H9 (cell line): ENCODE measurements around the gene PCBP4. TPM values are rescaled to one million over a fixed set of nuclear protein-coding genes. Genes with fewer than 3 reads are reported as not detected.

Experiments used
- DNase-seq: peaks from one replicate; pipeline ENCODE4 v3.0.0-alpha.2; 2017
- H2AFZ ChIP-seq: one replicate; pipeline ENCODE4 v1.6.1; 2013; ENCODE audit warnings: mild to moderate bottlenecking, low read length, control low read depth, moderate library complexity
- H2AK5ac ChIP-seq: 2 replicates; pipeline ENCODE4 v1.6.1; 2013; ENCODE audit warnings: low read length, control low read depth, mixed read lengths; ENCODE audit not compliant: insufficient read length
- H2BK120ac ChIP-seq: one replicate; pipeline ENCODE4 v1.6.1; 2013; ENCODE audit warnings: low read depth, mild to moderate bottlenecking, low read length, control low read depth, inconsistent platforms; ENCODE audit not compliant: poor library complexity, severe bottlenecking
- H2BK12ac ChIP-seq: 2 replicates; pipeline ENCODE4 v1.6.1; 2013; ENCODE audit warnings: low read length, control low read depth, mixed read lengths, low read depth; ENCODE audit not compliant: insufficient read length
- H2BK15ac ChIP-seq: 2 replicates; pipeline ENCODE4 v1.6.1; 2013; ENCODE audit warnings: low read depth, low read length, control low read depth
- H2BK20ac ChIP-seq: one replicate; pipeline ENCODE4 v1.6.1; 2013; ENCODE audit warnings: low read depth, mild to moderate bottlenecking, low read length, control low read depth, inconsistent platforms; ENCODE audit not compliant: poor library complexity, severe bottlenecking
- H2BK5ac ChIP-seq: 2 replicates; pipeline ENCODE4 v1.6.1; 2013; ENCODE audit warnings: low read length, control low read depth, mixed read lengths; ENCODE audit not compliant: insufficient read length
- H3K14ac ChIP-seq: 2 replicates; pipeline ENCODE4 v1.6.1; 2013; ENCODE audit warnings: low read length, control low read depth; ENCODE audit not compliant: insufficient read depth
- H3K18ac ChIP-seq: 2 replicates; pipeline ENCODE4 v1.6.1; 2013; ENCODE audit warnings: low read depth, mild to moderate bottlenecking, mixed read lengths, low read length, control low read depth; ENCODE audit not compliant: insufficient read length
- H3K23ac ChIP-seq: 2 replicates; pipeline ENCODE4 v1.6.1; 2013; ENCODE audit warnings: low read length, control low read depth, mixed read lengths, low read depth; ENCODE audit not compliant: insufficient read length
- H3K23me2 ChIP-seq: 2 replicates; pipeline ENCODE4 v1.6.1; 2013; ENCODE audit warnings: low read depth, mild to moderate bottlenecking, mixed read lengths, low read length, control low read depth; ENCODE audit not compliant: insufficient read length, poor library complexity, severe bottlenecking
- H3K27ac ChIP-seq: 2 replicates; pipeline ENCODE4 v1.5.1; 2013; ENCODE audit warnings: low read length, control low read depth, mixed read lengths, low read depth; ENCODE audit not compliant: insufficient read length
- H3K27me3 ChIP-seq: 2 replicates; pipeline ENCODE4 v1.6.1; 2013; ENCODE audit warnings: low read length, control low read depth, inconsistent platforms; ENCODE audit not compliant: insufficient read depth
- H3K4ac ChIP-seq: 2 replicates; pipeline ENCODE4 v1.6.1; 2013; ENCODE audit warnings: low read depth, mild to moderate bottlenecking, control low read depth, inconsistent platforms, low read length, moderate library complexity
- H3K4me1 ChIP-seq: 2 replicates; pipeline ENCODE4 v1.6.1; 2013; ENCODE audit warnings: low read length, control low read depth, inconsistent platforms; ENCODE audit not compliant: insufficient read depth
- H3K4me2 ChIP-seq: 2 replicates; pipeline ENCODE4 v1.6.1; 2013; ENCODE audit warnings: low read length, control low read depth, mixed read lengths; ENCODE audit not compliant: insufficient read length, insufficient read depth
- H3K56ac ChIP-seq: 2 replicates; pipeline ENCODE4 v1.6.1; 2013; ENCODE audit warnings: low read depth, mild to moderate bottlenecking, mixed read lengths, low read length, control low read depth; ENCODE audit not compliant: insufficient read length
- H3K79me1 ChIP-seq: 2 replicates; pipeline ENCODE4 v1.6.1; 2013; ENCODE audit warnings: low read depth, mild to moderate bottlenecking, moderate library complexity, low read length, control low read depth, inconsistent platforms; ENCODE audit not compliant: insufficient read depth, poor library complexity, severe bottlenecking
- H3K79me2 ChIP-seq: 2 replicates; pipeline ENCODE4 v1.6.1; 2013; ENCODE audit warnings: low read length, control low read depth, inconsistent platforms; ENCODE audit not compliant: insufficient read depth
- H3K9ac ChIP-seq: 2 replicates; pipeline ENCODE4 v1.6.1; 2013; ENCODE audit warnings: low read length, control low read depth, mixed read lengths; ENCODE audit not compliant: insufficient read length; ENCODE audit errors: extremely low read depth
- H3K9me3 ChIP-seq: one replicate; pipeline ENCODE4 v1.6.1; 2013; ENCODE audit warnings: low read depth, low read length, inconsistent platforms; ENCODE audit not compliant: control insufficient read depth
- H3T11ph ChIP-seq: one replicate; pipeline ENCODE4 v1.6.1; 2013; ENCODE audit warnings: mild to moderate bottlenecking, low read length, control low read depth, inconsistent platforms
- H4K20me1 ChIP-seq: one replicate; pipeline ENCODE4 v1.6.1; 2013; ENCODE audit not compliant: control insufficient read depth, insufficient read length, insufficient read depth
- H4K5ac ChIP-seq: 2 replicates; pipeline ENCODE4 v1.6.1; 2013; ENCODE audit warnings: low read depth, mild to moderate bottlenecking, mixed read lengths, low read length, control low read depth; ENCODE audit not compliant: insufficient read length
- H4K8ac ChIP-seq: replicated peaks from 2 replicates; pipeline ENCODE4 v1.6.1; 2013; ENCODE audit warnings: low read length, control low read depth, mixed read lengths, low read depth; ENCODE audit not compliant: insufficient read length
- H4K91ac ChIP-seq: 2 replicates; pipeline ENCODE4 v1.6.1; 2013; ENCODE audit warnings: low read depth, mild to moderate bottlenecking, moderate library complexity, mixed read lengths, low read length, control low read depth; ENCODE audit not compliant: insufficient read length
- H3K27ac Mint-ChIP-seq, 3 experiments: 2 replicates in 2 of 3; 3 replicates in 1 of 3; pipeline ENCODE4 v1.8.0; 2020 to 2021; ENCODE audit warnings: mixed read lengths in 3 of 3, mild to moderate bottlenecking in 1 of 3, moderate library complexity in 1 of 3
- H3K27me3 Mint-ChIP-seq: 2 replicates; pipeline ENCODE4 v1.8.0; 2021; ENCODE audit warnings: low read depth, mild to moderate bottlenecking, moderate library complexity, mixed read lengths
- H3K36me3 Mint-ChIP-seq, 3 experiments: 2 replicates in 2 of 3; 3 replicates in 1 of 3; pipeline ENCODE4 v1.8.0; 2020 to 2021; ENCODE audit warnings: low read depth in 3 of 3, mixed read lengths in 3 of 3; ENCODE audit not compliant: insufficient read depth in 1 of 3
- H3K4me1 Mint-ChIP-seq, 2 experiments: 2 replicates each; pipeline ENCODE4 v1.8.0; 2020; ENCODE audit warnings: mixed read lengths in 2 of 2
- H3K4me3 Mint-ChIP-seq, 2 experiments: 2 replicates in 1 of 2; 3 replicates in 1 of 2; pipeline ENCODE4 v1.8.0; 2020 to 2021; ENCODE audit warnings: mild to moderate bottlenecking in 2 of 2, mixed read lengths in 2 of 2, moderate library complexity in 1 of 2
- H3K9me3 Mint-ChIP-seq, 2 experiments: 2 replicates in 1 of 2; 3 replicates in 1 of 2; pipeline ENCODE4 v1.8.0; 2020; ENCODE audit warnings: mild to moderate bottlenecking in 2 of 2, mixed read lengths in 2 of 2, moderate library complexity in 1 of 2
- WGBS: extraction: QIAGEN DNeasy Blood & Tissue Kit; methylation state at CpG from one replicate; pipeline ENCODE4 v1.1.7; 2013; ENCODE audit warnings: missing lambda C conversion rate, low lambda C conversion rate, mixed read lengths; ENCODE audit not compliant: insufficient read length; ENCODE audit errors: extremely low coverage; 5-methylcytosine and 5-hydroxymethylcytosine counted together
- total RNA-seq: library from RNA; stranded (reverse); gene quantifications from 2 replicates; pipeline ENCODE4 v1.2.1, GENCODE V29; 2021
- TF ChIP-seq, protein P1 (sequence below): fragments of 200-600 bp; sonication (generic); conservative IDR thresholded peaks from 3 replicates; pipeline ENCODE4 v1.8.0; 2021; ENCODE audit warnings: antibody characterized with exemption, mild to moderate bottlenecking

The PCBP4 gene
- total RNA-seq, 1 experiment from 2014 or later = 24.6 TPM

- Histone ChIP-seq H3K18ac (no peak overlapping the region), H3K9me3 (no peaks in the 10 kb centered on the region), H3K4me1 (no peaks in the 10 kb centered on the region), H3K79me1 (no peaks in the 10 kb centered on the region), H2BK12ac (no peak overlapping the region), H3K56ac (no peak overlapping the region), H2BK120ac (no peak overlapping the region), H3K79me2 (no peaks in the 10 kb centered on the region), H3T11ph (no peak overlapping the region), H3K27me3 (no peaks in the 10 kb centered on the region), H2BK20ac (no peak overlapping the region), H2BK5ac (no peak overlapping the region), H4K8ac (no peak overlapping the region), H4K20me1 (no peaks in the 10 kb centered on the region), H2BK15ac (no peak overlapping the region), H2AFZ (no peak overlapping the region), H3K23me2 (no peaks in the 10 kb centered on the region), H3K23ac (no peak overlapping the region), H4K91ac (no peak overlapping the region), H2AK5ac (no peak overlapping the region), H3K4me2 (no peak overlapping the region), H3K14ac (no peak overlapping the region), H3K9ac (no peak overlapping the region), H4K5ac (no peak overlapping the region), H3K4ac (no peak overlapping the region), H3K27ac (no peak overlapping the region)
- Mint-ChIP-seq H3K4me1 (no peaks in the 10 kb centered on the region), H3K27me3 (no peaks in the 10 kb centered on the region), H3K36me3 (peaks cover 9 to 25% (median 9%) of the 10 kb centered on the region in 3 experiments; a peak in 6 of 7 replicates), H3K4me3 (no peak overlapping the region), H3K9me3 (no peaks in the 10 kb centered on the region), H3K27ac (no peak overlapping the region)
- no CpG with 5 or more reads among the region's 7 CpGs for WGBS
- no peak for DNase-seq
- TF ChIP-seq, protein P1, sequence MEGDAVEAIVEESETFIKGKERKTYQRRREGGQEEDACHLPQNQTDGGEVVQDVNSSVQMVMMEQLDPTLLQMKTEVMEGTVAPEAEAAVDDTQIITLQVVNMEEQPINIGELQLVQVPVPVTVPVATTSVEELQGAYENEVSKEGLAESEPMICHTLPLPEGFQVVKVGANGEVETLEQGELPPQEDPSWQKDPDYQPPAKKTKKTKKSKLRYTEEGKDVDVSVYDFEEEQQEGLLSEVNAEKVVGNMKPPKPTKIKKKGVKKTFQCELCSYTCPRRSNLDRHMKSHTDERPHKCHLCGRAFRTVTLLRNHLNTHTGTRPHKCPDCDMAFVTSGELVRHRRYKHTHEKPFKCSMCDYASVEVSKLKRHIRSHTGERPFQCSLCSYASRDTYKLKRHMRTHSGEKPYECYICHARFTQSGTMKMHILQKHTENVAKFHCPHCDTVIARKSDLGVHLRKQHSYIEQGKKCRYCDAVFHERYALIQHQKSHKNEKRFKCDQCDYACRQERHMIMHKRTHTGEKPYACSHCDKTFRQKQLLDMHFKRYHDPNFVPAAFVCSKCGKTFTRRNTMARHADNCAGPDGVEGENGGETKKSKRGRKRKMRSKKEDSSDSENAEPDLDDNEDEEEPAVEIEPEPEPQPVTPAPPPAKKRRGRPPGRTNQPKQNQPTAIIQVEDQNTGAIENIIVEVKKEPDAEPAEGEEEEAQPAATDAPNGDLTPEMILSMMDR = no peak
Measured at GRCh38 chr3:51928438-51928837, 38.8 kb downstream of the PCBP4 start.
